M059J (cell line): ENCODE results near the gene CALD1. TPM values are rescaled to one million over a fixed set of nuclear protein-coding genes. Genes with fewer than 3 reads are reported as not detected.

Experiments used
- DNase-seq: peaks from one replicate; pipeline ENCODE4 v3.0.0-alpha.2; 2012; ENCODE audit warnings: low read depth
- total RNA-seq: library from RNA; depleted of rRNA; stranded (reverse); fragments of >200 nt; shearing (Covaris generic); gene quantifications from 2 replicates; pipeline ENCODE4 v1.2.3, GENCODE V29; 2014; rRNA removed

The CALD1 gene
- total RNA-seq, 1 experiment from 2014 or later: 296 TPM

DNA sequence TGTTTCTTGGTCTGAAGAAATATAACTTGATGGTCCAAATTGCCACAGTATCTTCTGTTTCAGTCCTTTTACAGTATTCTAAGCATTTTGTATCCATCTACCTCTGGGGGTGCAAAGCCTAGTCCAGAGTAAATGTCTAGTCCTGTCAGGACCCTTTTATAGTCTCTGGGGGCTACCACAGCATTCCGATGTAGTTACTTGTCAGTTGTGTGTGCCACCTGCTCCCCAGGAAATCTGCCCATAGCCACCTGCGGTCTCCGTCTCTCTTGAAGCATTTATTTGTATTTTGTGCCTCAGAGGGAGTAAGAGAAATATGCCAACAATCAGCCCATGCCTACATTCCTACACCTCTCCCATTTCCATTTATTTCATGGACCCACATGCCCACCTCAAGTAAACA is 219.7 kb downstream of the CALD1 start:
- peak; percentile 24 for DNase-seq

DNA sequence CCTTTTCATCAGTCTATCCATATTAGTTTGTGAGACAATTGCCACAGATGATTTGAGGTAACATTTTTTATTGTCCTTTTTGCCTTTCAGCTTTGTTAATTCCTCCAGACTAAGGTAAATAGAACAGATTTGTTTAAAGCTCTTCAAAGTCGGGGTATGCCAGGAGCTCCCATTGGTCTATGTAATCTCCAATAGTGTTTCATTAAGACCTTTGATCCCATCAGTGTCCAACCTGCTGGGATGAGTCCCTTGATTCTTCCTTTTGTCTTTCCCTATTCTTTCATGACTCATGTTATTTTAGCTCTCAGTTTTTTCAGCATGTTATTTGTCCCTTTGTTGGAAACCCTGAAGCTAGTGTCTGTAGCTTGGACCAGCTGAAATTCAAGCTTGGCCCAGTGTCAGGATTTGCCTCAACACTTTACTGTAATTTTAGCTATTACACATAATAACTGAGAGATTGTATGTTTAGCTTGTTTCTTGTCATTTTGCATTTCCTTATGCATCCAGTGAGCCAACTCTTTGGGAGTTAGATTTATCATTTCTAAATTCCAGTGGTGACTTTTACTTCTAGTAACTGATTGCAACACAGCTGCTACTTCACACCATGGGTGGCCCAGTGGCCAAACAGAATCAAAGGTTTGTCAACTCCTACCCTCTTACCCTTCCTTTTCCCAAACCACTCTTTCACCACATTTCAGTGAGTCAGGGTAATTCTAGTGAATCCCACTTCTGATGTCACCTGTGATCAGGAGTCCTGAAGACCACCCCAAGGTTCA is 222.1 kb downstream of the CALD1 start:
- DNase-seq: no peak

DNA sequence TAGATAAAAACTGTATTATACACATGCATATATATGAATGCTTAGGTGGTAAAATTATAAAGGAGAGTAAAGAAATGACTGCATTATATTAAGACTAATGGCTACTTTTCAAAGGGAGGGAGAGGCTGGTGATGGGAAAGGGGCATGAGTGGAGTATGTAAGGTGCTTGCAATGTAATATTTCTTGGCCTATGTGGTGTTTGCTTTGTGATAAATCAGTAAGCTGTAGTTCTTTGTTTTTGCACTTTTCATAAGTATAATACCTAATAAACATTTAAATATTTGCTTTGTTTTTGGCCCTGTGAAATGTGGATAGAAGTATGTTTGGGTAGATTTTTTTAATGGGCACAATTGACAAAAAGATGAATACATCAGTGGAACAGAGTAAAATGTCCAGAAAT is 232.8 kb downstream of the CALD1 start:
- no peak for DNase-seq

Other genes starting within 250 kb of the CALD1 start
- 0.57 and 1.6 TPM in 2 replicates for gene AKR1B15, start 230.5 kb upstream of the CALD1 start, total RNA-seq
- 36.4 and 39.6 TPM in 2 replicates for gene BPGM, start 132.8 kb upstream of the CALD1 start, total RNA-seq
- gene AGBL3, start 206.9 kb downstream of the CALD1 start, total RNA-seq: 0.84 and 1.8 TPM in 2 replicates